SIG-M5 treated with dmso at 0.1 percent for 504 hours (cell line): Measurements from ENCODE around the gene CDH18.
A peak's percentile ranks its signal among the peaks of the same experiment; 100 is the strongest.

Experiments used
- DNase-seq: peaks from one replicate; lab custom pipeline; 2025; ENCODE audit not compliant: unreplicated experiment; lab: John Stamatoyannopoulos, UW

CDH18 gene, protein sequence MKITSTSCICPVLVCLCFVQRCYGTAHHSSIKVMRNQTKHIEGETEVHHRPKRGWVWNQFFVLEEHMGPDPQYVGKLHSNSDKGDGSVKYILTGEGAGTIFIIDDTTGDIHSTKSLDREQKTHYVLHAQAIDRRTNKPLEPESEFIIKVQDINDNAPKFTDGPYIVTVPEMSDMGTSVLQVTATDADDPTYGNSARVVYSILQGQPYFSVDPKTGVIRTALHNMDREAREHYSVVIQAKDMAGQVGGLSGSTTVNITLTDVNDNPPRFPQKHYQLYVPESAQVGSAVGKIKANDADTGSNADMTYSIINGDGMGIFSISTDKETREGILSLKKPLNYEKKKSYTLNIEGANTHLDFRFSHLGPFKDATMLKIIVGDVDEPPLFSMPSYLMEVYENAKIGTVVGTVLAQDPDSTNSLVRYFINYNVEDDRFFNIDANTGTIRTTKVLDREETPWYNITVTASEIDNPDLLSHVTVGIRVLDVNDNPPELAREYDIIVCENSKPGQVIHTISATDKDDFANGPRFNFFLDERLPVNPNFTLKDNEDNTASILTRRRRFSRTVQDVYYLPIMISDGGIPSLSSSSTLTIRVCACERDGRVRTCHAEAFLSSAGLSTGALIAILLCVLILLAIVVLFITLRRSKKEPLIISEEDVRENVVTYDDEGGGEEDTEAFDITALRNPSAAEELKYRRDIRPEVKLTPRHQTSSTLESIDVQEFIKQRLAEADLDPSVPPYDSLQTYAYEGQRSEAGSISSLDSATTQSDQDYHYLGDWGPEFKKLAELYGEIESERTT

DNA sequence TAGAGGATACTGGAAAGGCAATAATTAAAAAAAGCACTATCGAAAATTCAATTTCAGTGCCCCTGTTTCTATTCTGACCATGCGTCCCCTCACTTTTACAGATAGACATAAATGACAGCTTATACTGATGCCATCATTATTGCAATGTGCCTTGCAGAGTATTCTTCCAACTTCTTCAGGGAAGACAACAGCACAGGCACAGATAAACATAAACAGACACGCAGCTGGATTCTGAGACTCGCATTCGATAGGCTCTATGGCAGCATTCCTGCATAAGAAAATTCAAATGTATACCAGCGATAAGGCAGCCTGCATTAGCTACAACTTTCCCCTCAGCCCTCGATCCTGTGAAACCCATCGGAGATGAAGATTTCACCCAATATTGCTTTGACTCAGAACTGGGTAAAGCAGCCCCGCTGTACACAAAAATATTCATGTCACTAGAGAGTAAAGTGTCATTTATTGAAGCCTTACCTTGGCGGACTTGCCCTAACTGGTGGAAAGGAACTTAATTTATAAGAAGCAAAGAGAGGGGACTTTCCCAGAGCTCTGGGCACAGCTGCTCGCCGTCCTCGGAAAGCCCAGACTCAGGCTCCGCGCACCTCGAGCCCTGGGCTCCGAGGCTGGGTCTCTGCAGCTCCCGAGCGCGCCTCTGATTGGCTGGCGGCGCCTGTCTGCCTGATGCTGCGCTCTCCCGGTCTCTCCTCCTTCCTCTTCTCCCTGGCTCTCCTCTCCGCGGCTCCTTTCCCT is at the start of gene CDH18:
Gene CDH18, minus strand, starts transcription at position 589 of the 750 bp plus-strand sequence. CDS start 149,214 bp downstream, outside the sequence.
- DNase-seq = peak; percentile 37

DNA sequence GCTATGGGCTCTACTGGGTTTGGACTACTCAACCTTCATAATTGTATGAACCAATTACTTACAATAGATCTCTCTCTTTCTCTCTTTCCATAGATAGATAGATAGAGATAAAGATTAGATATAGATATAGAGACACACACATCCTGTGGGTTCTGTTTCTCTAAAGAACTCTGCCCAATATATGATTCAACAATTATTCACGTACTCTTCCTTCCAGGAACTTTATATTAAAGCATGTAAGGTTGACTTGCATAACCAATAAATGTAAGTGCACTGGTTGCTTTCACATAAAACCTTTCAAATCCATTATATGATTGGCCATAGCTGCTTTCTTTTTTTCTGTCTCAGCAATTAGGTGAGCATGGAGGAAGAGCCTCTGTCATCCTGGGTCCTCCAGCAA is 46.7 kb upstream of the CDH18 start:
- no peak for DNase-seq

DNA sequence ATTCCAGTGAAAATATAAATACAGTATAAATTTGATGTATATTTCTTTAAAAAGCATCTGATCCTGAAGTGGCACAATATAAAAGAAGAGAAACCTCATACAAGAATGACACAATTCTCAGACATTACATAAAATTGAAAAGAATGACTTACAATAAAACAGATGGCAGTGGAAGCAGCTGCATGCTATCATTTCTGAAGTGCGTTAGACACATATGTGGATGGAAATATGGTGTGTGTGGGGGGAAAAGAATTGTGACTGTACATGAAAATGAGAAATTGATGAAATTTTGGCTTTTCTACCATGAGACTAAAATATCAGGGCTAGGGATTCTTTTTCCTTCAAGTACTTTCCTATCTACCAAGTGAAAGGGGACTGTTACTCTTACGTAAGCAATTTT is 45.9 kb upstream of the CDH18 start:
- no peak for DNase-seq

DNA sequence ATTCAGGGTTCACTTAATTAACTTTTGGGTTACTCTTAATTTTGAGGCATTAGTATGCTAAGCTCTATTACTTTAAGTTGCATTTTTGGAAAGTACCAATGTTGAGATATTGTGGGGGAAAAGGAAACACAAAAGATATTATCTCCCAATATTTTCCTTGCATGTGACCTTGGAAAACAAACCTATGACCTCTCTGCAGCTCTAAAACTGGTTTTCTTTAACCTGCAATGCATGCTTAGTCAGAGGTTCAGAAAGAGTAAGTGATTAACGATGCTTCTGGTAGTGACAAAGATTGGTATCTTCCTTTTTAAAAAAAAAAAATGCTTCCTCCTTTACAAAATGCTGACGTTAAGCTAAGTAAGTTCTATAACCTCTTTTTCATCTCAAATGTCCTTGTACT is 44.9 kb upstream of the CDH18 start:
- peak; percentile 30 for DNase-seq

DNA sequence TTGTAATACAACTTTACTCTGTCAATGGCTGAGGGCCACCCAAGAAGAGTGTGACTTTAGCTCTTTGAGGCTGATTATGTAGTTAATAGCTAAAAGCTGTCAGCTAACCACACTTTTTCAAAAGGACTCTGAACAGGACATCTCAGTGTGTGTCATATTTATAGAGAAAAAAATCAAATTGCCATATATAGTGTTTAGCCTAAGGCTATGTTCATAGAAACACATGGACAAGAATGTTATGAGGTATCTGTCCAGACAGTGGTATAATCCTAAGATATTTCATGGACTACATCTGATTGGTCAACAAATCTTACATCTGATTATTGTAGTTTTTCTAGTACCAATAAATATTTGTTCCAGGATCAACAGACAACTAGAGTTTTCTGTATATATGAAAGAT is 42.1 kb upstream of the CDH18 start:
- DNase-seq = no peak

DNA sequence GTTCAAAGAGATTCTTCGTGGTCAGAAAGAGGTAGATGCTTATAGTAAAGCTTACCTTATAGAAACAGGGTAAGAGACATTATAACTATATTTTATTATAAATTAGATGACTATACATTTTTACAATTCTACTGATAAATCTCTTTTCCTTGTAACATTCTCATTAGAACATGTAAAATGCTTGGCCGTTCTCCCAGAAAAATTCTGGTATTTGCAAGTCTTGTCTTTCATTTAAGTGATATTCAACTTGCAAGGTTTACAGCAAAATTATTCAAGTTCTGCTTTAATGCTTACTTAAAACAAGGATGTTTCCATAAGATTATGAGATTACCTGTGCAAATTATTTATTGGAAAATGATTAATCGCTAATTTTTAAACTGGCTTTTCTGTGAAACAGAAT is 41.3 kb upstream of the CDH18 start:
- no peak for DNase-seq

DNA sequence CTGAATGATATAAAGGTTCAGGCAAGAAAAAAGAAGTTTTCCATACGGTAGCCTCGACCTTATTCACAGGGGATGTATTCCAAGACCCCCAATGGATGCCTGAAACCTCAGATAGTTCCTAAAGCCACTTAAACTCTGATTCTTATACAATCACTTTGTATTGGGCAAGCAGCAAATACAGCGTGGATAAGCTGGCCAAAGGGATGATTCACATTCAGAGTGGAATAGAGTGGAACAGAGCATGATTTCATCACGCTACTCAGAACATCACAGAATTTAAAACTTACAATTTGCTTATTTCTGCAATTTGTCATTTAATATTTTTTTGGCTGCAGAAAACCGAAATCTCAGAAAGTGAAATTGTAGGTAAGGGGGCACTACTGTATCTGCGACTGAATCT is 40.5 kb upstream of the CDH18 start:
- no peak for DNase-seq

DNA sequence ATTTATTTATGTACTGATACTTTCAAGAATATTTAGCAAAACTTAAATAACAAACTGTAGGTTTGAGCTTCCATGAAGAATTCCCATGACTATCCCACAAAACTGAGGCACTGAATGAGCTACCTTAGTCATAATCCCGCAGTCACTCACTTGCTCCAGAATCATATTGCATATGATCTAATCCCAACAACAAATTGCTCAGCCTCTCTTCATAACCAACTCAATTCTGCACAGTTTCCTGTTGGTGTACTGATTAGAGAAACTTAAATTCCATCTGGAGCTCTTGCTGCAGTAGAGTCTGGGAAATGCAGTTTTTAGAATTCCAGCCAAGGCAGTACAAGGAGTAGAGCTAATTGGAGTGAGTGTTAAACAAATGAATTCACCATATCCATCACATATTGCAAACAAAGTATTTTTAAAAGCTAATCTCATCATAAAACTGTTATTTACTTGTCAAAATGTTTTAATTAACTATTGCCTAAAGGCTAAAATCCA is 35.7 kb upstream of the CDH18 start:
- no peak for DNase-seq

DNA sequence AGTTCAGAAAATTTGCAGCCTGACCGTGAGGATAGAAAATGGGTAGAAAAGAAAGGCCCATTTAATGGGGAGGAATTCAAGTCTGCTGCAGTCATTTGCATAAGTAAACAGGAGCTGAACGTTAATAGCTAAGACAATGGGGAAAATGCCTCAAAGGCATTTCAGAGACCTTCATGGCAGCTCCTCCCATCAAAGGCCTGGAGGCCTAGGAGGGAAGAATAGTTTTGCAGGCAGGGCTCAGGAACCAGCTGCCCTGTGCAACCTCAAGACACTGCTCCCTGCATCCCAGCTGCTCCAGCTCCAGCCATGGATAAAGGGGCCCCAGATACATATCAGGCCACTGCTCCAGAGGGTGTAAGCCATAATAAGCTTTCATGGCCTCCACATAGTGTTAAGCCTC is 32.2 kb upstream of the CDH18 start:
- DNase-seq = no peak

DNA sequence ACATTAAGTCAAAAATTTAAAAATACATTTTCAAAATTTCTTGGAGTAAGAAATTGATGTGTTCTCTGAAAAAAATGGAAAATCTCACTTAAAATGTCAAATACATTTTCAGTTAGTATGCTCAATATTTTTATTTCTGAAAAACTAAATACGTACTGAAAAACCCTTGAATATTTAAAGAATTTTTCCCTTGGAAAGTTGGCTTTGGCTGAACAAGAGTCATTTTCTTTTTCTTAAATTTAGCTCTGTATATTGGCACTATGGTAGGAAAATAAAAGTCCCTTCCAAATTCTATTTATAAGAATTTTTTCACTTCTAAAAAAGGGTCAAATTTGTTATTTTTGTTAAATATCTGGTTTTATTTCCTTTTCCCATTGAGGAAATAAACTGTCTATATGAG is 29.0 kb upstream of the CDH18 start:
- no peak for DNase-seq

DNA sequence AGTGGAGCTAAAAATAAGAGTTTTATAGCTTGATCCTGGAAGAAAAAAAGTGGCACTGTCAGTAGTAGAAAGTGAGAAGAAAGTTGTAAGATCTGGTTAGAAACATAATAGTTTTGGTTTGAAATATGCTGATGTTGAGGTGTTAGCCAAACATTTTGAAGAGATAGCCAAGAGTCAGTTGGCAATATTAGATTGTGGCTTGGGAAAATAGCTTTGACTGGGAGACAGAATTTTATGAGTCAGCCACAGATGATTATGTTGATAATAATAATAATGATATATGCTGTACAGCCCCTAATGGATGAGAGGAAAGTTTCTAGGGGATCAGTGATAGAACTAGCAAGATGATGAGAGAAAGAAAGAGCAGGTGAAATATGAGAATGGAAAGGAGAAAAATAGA is 12.4 kb upstream of the CDH18 start:
- DNase-seq = no peak

DNA sequence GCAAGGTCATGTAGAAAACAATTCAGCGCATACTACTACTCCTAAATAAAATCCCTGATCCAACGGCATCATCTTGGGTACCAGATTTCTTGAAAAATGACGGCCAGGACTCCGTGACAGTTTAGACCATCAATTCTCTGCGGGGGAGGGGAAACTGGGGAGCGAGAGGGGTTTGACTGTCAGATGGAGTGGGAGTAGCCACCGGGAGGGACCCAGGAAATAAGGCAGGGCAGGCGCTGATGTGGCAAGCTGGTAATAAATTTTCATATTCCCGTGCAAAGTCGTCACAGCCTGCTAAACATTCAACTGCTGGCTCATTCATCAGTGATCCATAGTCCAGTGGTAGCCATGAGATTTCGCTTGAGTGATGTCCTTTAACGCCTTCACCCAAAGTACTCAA is 457 bp upstream of the CDH18 start:
- no peak for DNase-seq

DNA sequence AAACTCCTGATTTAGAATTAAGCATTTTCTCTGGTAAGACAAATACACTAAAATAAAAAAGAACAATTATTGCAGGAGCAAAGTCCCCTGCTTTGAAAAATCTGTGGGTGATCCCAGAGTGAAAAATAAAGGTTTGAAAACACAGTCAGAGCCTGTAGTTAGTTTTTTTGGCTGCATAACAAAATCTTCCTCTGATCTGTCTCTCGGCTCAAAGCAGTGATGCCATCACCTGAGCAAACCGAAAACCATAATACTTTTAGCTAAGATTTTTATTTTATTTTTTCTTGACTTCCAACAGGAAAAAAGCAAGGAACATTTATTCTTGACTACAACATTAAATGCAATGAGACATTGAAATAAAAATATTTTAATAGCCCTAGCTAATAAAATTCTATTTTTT is 1.2 kb downstream of the CDH18 start:
- DNase-seq = no peak

DNA sequence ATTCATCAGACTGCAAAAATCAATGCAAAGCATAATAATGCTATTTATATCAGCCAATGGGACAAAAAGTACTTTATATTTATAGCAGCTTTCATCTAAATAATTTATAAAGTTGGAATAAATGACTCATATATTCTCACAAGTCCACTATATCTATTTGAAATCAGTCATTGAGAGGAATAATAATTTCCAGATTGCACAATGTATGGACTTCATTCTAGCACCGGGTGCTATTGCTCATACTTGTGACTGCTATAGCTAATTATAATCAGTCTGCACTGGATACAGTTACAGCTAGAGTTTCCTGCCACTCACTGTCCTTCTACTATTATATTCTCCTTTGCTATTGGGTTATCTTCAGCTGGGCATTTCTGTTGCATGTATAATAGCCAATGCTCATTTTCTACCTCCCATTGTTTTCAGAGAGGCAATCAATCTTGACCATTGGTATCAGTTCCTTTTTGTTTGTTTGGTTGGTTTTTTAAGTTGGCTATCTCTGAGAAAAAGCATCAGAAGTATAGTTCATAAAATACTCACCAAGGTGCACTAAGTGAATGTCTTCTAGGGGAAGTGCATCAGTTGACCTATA is 1.9 kb downstream of the CDH18 start:
- DNase-seq = no peak

DNA sequence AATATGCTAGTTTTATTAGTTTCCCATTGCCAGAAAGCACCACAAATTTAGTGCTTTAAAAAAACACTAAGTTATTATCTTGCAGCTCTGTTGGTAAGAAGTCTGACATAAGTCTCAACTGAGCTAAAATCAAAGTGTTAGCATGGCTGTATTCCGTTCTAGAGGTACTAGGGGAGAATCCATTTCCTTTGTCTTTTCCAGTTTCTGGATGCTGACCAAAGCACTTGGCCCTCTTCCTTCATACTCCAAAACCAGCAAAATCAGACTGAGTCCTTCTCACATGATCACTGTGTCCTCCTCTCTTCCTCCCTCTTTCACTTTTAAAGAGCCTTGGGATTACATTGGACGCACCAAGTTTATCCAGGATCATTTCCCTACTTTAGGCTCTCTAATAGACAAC is 9.5 kb downstream of the CDH18 start:
- no peak for DNase-seq

DNA sequence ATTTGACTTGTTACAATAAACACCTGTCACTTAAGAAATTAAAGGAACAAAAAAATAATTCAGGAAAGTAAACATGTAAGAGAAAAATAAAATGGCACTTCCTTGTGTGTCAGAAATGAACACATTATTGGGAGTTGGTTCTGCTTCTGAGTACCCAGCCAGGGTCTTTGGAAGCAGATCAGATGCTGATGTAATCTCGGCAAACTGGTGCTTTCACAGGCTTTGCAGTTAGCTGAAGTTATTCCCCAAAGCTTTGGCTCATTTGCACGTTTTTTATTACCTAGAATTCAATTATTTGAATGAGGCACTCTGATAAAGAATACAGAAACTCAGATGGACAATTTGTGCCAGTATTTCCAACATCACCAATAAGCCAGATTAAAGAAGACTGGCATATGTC is 10.9 kb downstream of the CDH18 start:
- no peak for DNase-seq

DNA sequence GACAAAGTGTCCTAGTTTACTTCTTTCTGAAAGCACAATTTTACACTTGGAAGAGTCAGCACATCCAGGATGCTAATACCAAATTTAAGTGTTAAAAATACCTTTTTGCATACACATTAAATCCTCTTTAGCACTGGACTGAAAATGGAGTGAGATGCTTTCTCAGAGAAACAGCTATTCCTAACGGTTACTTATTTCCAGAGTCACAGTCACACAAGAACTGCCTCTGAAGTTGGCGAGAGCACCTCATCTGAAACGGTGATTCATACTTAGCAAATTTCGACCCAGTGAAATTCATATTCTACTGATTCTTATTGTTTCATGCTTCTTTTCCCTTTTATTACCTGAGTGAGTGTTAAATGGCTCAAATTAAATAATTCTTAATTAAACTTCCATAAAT is 12.2 kb downstream of the CDH18 start:
- no peak for DNase-seq

DNA sequence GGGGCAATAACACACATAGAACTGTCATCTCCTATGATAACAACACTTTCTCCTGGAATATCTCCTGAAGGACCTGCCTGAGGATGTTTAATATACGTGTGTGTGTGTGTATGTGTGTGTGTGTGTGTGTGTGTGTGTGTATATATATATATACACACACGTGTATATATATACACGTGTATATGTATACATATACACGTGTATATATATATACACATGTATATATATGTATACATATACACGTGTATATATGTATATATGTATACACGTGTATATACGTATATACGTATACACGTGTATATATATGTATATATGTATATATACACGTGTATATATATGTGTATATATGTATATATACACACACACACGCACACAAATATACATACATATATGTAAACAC is 27.5 kb downstream of the CDH18 start:
- DNase-seq = no peak

DNA sequence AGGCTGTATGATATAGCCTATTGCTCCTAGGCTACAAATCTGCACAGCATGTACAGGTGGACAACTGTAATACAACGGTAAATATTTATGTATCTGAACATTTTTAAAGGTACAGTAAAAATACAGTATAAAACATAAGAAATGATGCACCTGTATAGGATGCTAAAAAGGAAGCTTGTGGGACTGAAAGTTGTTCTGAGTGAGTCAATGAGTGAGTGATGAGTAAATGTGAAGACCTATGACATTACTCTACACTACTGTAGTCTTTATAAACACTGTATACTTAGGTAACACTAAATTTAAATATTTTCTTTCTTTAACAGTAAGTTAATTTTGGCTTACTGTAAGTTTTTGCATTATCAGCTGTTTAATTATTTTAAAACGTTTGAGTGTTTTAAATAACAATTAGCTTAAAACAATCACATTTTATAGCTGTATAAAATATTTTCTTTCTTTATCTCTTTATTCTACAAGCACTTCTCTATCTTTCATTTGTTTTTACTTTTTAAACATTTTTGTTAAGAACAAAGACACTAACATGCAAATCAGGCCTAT is 28.1 kb downstream of the CDH18 start:
- no peak for DNase-seq

DNA sequence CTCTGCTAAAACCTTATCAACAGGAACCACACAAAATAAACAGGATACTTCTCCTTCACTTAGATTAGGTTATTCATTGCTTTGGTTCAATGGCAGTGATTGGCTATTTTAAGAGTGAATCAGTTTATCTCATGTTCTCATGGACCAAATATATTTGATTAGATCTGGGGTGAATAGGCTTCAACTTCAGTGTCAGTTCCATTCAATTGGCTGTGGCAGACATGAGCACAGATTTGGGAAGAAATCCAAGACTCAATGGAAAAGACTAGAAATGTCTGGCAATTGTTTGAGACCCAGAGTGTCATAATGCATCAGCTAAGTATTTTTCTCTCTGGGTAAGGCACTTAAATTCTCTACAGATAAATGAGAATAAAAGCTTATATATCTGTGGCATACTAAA is 37.1 kb downstream of the CDH18 start:
- no peak for DNase-seq

DNA sequence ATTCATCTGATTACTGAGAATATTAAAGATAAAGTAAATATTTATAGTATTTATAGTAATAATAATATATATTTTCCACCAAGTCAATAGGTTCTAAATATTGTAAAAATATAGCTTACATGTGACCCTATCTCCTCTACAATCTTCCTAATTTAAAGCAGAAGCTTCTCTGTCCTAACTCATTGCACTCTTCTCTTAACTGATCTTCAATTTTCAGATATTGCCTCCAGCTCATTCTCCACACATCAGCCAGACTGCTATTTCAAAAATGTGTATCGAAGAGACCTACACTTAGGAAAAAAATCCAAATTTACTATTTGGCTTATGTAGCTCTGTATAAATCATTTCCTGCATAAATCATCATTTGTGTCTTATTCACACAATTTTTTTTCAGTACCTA is 47.8 kb downstream of the CDH18 start:
- no peak for DNase-seq
